ENCODE measurements around the gene HBZ.
"Not testable (repeated sequence)": the region's sequence is repeated elsewhere in the genome, so short reads cannot be mapped to it uniquely, and the experiment has no call there.

- not testable (repeated sequence) for TF ChIP-seq CTCF (conservative IDR thresholded peaks at IDR 0.05 in 1 of 2, IDR thresholded peaks at IDR 0.05 in 1 of 2; ENCODE audit: low read depth in 1 of 2, low read length in 2 of 2); EZH2 (IDR thresholded peaks at IDR 0.05; ENCODE audit: low read length, missing control alignments)
Measured at GRCh38 chr16:176006-176405, 23.6 kb downstream of the HBZ start.
